ELR (cell line): ENCODE data around the gene FTH1.

Source experiments
- DNase-seq: peaks from one replicate; pipeline ENCODE4 v3.0.0-alpha.2; 2015; ENCODE audit warnings: low read depth

Gene FTH1

DNA sequence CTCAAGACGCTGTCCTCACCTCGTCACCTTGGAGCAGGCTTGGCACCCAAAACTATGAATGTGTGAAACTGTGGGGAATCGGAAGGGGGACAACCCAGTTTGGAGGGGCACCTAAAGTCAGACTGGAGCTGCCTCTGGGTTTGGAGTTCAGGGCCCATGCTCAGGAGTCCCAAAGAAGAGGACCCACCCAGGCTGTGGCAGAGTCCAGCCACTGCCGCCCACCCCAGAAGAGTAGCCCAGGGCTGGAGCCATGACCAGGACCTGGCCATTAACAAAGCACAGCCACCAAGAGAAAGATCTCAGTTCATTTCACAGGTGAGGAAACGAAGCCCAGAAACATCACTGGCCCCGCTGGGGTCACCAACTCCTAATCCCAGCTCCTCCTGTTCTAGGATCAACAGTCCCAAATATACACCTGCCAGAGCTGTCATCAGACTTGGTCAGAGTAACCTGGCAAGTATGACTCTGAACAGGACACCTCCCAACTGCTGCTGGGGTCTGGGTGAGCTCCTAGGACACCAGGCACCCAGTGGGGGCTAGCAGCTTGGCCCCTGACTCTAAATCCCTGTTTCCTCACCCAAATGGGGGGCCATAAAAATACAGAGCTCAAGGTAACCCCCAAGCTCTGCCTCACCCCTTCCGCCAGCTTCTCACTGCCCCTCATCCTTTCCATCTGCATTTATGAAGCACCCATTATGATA, 52.8 kb downstream of the FTH1 start:
- no peak for DNase-seq
